SK-N-SH treated with all-trans-retinoic acid at 6 μM for 48 hours (cell line): ENCODE data around the gene SACS.

Experiments used
- BACH2 ChIP-seq: fragments of 250-450 bp; sonication (Bioruptor Pico); IDR thresholded peaks from 2 replicates; pipeline ENCODE4 v1.9.0; 2021; ENCODE audit warnings: mild to moderate bottlenecking, borderline replicate concordance
- ZFP30 ChIP-seq: fragments of 450-650 bp; formaldehyde crosslinking; IDR thresholded peaks from 2 replicates; pipeline ENCODE4 v1.5.0; 2022; ENCODE audit warnings: mild to moderate bottlenecking, moderate library complexity
- TF ChIP-seq, protein P1 (sequence below): fragments of 250-450 bp; sonication (Bioruptor Pico); IDR thresholded peaks from 2 replicates; pipeline ENCODE4 v1.5.1; 2021; ENCODE audit warnings: mild to moderate bottlenecking, moderate library complexity

DNA sequence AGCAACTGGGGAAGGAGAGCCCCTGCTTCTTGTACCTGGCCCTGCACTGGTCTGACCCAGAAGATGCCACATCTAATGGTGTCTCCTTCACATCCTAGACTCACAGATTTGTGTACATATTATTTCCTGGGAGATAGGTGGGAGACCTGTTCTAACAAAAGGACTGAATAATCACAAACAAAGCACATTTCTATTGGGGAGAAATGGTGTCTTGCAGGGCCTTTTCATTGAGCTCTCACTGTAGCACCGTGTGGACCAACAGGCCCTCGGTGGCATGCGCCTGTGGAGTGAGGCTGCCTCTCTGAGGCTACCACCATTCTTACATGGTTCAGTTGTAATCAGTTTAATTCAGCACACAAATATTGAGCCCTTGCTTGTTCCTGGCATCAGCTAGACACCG is 989 bp upstream of the SACS start:
- TF ChIP-seq ZFP30 (CRISPR knock-in tag) (no peak), BACH2 (CRISPR knock-in tag) (no peak)
- TF ChIP-seq, protein P1, sequence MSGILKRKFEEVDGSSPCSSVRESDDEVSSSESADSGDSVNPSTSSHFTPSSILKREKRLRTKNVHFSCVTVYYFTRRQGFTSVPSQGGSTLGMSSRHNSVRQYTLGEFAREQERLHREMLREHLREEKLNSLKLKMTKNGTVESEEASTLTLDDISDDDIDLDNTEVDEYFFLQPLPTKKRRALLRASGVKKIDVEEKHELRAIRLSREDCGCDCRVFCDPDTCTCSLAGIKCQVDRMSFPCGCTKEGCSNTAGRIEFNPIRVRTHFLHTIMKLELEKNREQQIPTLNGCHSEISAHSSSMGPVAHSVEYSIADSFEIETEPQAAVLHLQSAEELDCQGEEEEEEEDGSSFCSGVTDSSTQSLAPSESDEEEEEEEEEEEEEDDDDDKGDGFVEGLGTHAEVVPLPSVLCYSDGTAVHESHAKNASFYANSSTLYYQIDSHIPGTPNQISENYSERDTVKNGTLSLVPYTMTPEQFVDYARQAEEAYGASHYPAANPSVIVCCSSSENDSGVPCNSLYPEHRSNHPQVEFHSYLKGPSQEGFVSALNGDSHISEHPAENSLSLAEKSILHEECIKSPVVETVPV = no peak
